Measurements from ENCODE around the gene ISLR. TPM values are rescaled to one million over a fixed set of nuclear protein-coding genes. Genes with fewer than 3 reads are reported as not detected.

The ISLR gene
- total RNA-seq, 3 donors from 2014 or later: 4.9 to 29.9 (median 7.4) TPM

GRCh38 chr15:74130849-74131627 is 42.5 kb upstream of the ISLR start:
- TF ChIP-seq CTCF (IDR thresholded peaks at IDR 0.05): no peak
- no peaks in the 10 kb centered on the region for H3K9me3 ChIP-seq
- intact Hi-C loops (cut with DNase I, micrococcal nuclease): no loop called here
- no peak overlapping the region for H3K4me3 ChIP-seq
- ATAC-seq (no peak), DNase-seq (no peak)
- H3K4me1 ChIP-seq (ENCODE audit: low read depth): peaks cover 10% of the 10 kb centered on the region
- no peaks in the 10 kb centered on the region for H3K36me3 ChIP-seq (ENCODE audit: low read depth)

- intact Hi-C loops (cut with DNase I, micrococcal nuclease): no loop called here
- DNase-seq (no peak), ATAC-seq (no peak)
- Histone ChIP-seq H3K36me3 (ENCODE audit: low read depth) (no peaks in the 10 kb centered on the region), H3K9me3 (no peaks in the 10 kb centered on the region), H3K4me1 (ENCODE audit: low read depth) (peaks cover 14% of the 10 kb centered on the region), H3K4me3 (no peak overlapping the region)
- TF ChIP-seq CTCF (IDR thresholded peaks at IDR 0.05): no peak
Observed at GRCh38 chr15:74131628-74132413, 41.7 kb upstream of the ISLR start.

- Histone ChIP-seq H3K4me3 (no peak overlapping the region), H3K36me3 (ENCODE audit: low read depth) (no peaks in the 10 kb centered on the region), H3K4me1 (ENCODE audit: low read depth) (peaks cover 9% of the 10 kb centered on the region), H3K9me3 (no peaks in the 10 kb centered on the region)
- TF ChIP-seq CTCF (IDR thresholded peaks at IDR 0.05): no peak
- no peak for ATAC-seq
- intact Hi-C loops (cut with DNase I, micrococcal nuclease): no loop called here
- no peak for DNase-seq
Observed at GRCh38 chr15:74132681-74133651, 40.5 kb upstream of the ISLR start.

- intact Hi-C loops (cut with DNase I, micrococcal nuclease): no loop called here
- no peak for DNase-seq
Observed at GRCh38 chr15:74133694-74134386, 39.7 kb upstream of the ISLR start.

More at GRCh38 chr15:74133694-74134386, 39.7 kb upstream of the ISLR start:
- Histone ChIP-seq H3K9me3 (no peaks in the 10 kb centered on the region), H3K4me1 (ENCODE audit: low read depth) (peaks cover 8% of the 10 kb centered on the region), H3K36me3 (ENCODE audit: low read depth) (no peaks in the 10 kb centered on the region), H3K4me3 (no peak overlapping the region)
- TF ChIP-seq CTCF (IDR thresholded peaks at IDR 0.05): no peak
- ATAC-seq: no peak
